Trophoblast cell (in vitro differentiated cells and primary cell): Measurements from ENCODE around the gene EGFL7.

ENCODE experiments used
- DNase-seq, 2 donors: peaks; one replicate each; pipeline ENCODE4 v3.0.0-alpha.2; 2016
- H2AFZ ChIP-seq: 2 replicates; pipeline ENCODE4 v1.6.1; 2013; ENCODE audit warnings: low read length, moderate library complexity, mild to moderate bottlenecking; ENCODE audit not compliant: insufficient read depth, poor library complexity
- H2AK5ac ChIP-seq: 2 replicates; pipeline ENCODE4 v1.6.1; 2013; ENCODE audit warnings: mild to moderate bottlenecking, low read length
- H2BK120ac ChIP-seq: 2 replicates; pipeline ENCODE4 v1.6.1; 2013; ENCODE audit warnings: low read length, mild to moderate bottlenecking, moderate library complexity; ENCODE audit not compliant: insufficient read depth, poor library complexity
- H2BK12ac ChIP-seq: 2 replicates; pipeline ENCODE4 v1.6.1; 2013; ENCODE audit warnings: mild to moderate bottlenecking, low read length, moderate library complexity
- H2BK5ac ChIP-seq: 2 replicates; pipeline ENCODE4 v1.6.1; 2013; ENCODE audit warnings: low read length, low read depth, moderate library complexity, mild to moderate bottlenecking; ENCODE audit not compliant: poor library complexity
- H3K14ac ChIP-seq: 2 replicates; pipeline ENCODE4 v1.6.1; 2013; ENCODE audit warnings: mild to moderate bottlenecking, low read length
- H3K18ac ChIP-seq: 2 replicates; pipeline ENCODE4 v1.6.1; 2013; ENCODE audit warnings: mild to moderate bottlenecking, low read length
- H3K23ac ChIP-seq: 2 replicates; pipeline ENCODE4 v1.6.1; 2013; ENCODE audit warnings: low read length
- H3K27ac ChIP-seq: 2 replicates; pipeline ENCODE4 v1.5.1; 2013; ENCODE audit warnings: low read depth, mild to moderate bottlenecking, inconsistent platforms, low read length, moderate library complexity
- H3K27me3 ChIP-seq: 2 replicates; pipeline ENCODE4 v1.6.1; 2013; ENCODE audit warnings: inconsistent platforms, mild to moderate bottlenecking, low read length, moderate library complexity; ENCODE audit not compliant: insufficient read depth
- H3K36me3 ChIP-seq, 2 experiments: 1 replicate in 1 of 2; 2 replicates in 1 of 2; pipeline ENCODE4 v1.6.1; 2013; ENCODE audit warnings: low read length in 2 of 2, mild to moderate bottlenecking in 2 of 2, moderate library complexity in 1 of 2; ENCODE audit not compliant: insufficient read depth in 2 of 2, control insufficient read depth in 1 of 2
- H3K4ac ChIP-seq: 2 replicates; pipeline ENCODE4 v1.6.1; 2013; ENCODE audit warnings: low read depth, mild to moderate bottlenecking, low read length, moderate library complexity
- H3K4me1 ChIP-seq, 2 experiments: 1 replicate in 1 of 2; 2 replicates in 1 of 2; pipeline ENCODE4 v1.6.1; 2013; ENCODE audit warnings: low read length in 2 of 2, mild to moderate bottlenecking in 2 of 2, moderate library complexity in 1 of 2; ENCODE audit not compliant: insufficient read depth in 2 of 2, control insufficient read depth in 1 of 2
- H3K4me2 ChIP-seq: 2 replicates; pipeline ENCODE4 v1.6.1; 2013; ENCODE audit warnings: inconsistent platforms, mild to moderate bottlenecking, low read length, moderate library complexity
- H3K4me3 ChIP-seq: 2 replicates; pipeline ENCODE4 v1.5.1; 2013; ENCODE audit warnings: mild to moderate bottlenecking, low read depth, low read length, inconsistent platforms
- H3K79me1 ChIP-seq: one replicate; pipeline ENCODE4 v1.6.1; 2013; ENCODE audit warnings: low read length
- H3K79me2 ChIP-seq: 2 replicates; pipeline ENCODE4 v1.6.1; 2013; ENCODE audit warnings: low read length, mild to moderate bottlenecking; ENCODE audit not compliant: control insufficient read depth, insufficient read depth, poor library complexity
- H3K9ac ChIP-seq: 2 replicates; pipeline ENCODE4 v1.6.1; 2013; ENCODE audit warnings: mild to moderate bottlenecking, low read length
- H3K9me3 ChIP-seq: 2 replicates; pipeline ENCODE4 v1.6.1; 2013; ENCODE audit warnings: low read depth, mild to moderate bottlenecking, control low read depth, inconsistent platforms, low read length; ENCODE audit not compliant: insufficient read depth
- H4K12ac ChIP-seq: 2 replicates; pipeline ENCODE4 v1.6.1; 2013; ENCODE audit warnings: low read depth, mild to moderate bottlenecking, low read length, moderate library complexity
- H4K8ac ChIP-seq: 2 replicates; pipeline ENCODE4 v1.6.1; 2013; ENCODE audit warnings: low read depth, mild to moderate bottlenecking, low read length, moderate library complexity
- H4K91ac ChIP-seq: one replicate; pipeline ENCODE4 v1.6.1; 2013; ENCODE audit warnings: low read depth, mild to moderate bottlenecking, low read length, moderate library complexity
- WGBS: extraction: QIAGEN DNeasy Blood & Tissue Kit; methylation state at CpG from one replicate; pipeline ENCODE4 v1.1.7; 2013; ENCODE audit warnings: missing lambda C conversion rate; ENCODE audit not compliant: insufficient read length, insufficient coverage; ENCODE audit errors: extremely low coverage; 5-methylcytosine and 5-hydroxymethylcytosine counted together

EGFL7 gene

GRCh38 chr9:136714096-136714892 is 51.6 kb downstream of the EGFL7 start:
- no CpG with 5 or more reads among the region's 17 CpGs for WGBS
- no peak overlapping the region for H3K4me2 ChIP-seq

GRCh38 chr9:136714893-136715274 is 52.2 kb downstream of the EGFL7 start:
- H2BK12ac ChIP-seq: peak overlapping the region; percentile 16
- no CpG with 5 or more reads among the region's 8 CpGs for WGBS
- H3K9me3 ChIP-seq: no peaks in the 10 kb centered on the region
- H4K12ac ChIP-seq: no peak overlapping the region
- H2BK120ac ChIP-seq: peak overlapping the region; percentile 29
- peak overlapping the region; percentile 25 for H3K18ac ChIP-seq
- peak overlapping the region; percentile 39 for H2AK5ac ChIP-seq
- H3K27ac ChIP-seq: peak overlapping the region; percentile 25
- no peak overlapping the region for H3K9ac ChIP-seq
- peak overlapping the region; percentile 10 for H3K4ac ChIP-seq
- H3K79me1 ChIP-seq: peaks cover 22% of the 10 kb centered on the region
- no peak overlapping the region for H2BK5ac ChIP-seq
- peak overlapping the region; percentile 41 for H4K91ac ChIP-seq
- peaks cover 22 to 27% of the 10 kb centered on the region in 2 experiments for H3K4me1 ChIP-seq
- H4K8ac ChIP-seq: peak overlapping the region; percentile 33
- no peak for DNase-seq
- H3K27me3 ChIP-seq: peaks cover 2% of the 10 kb centered on the region
- H3K4me2 ChIP-seq: no peak overlapping the region
- peaks cover 9% of the 10 kb centered on the region for H3K79me2 ChIP-seq
- no peak overlapping the region for H3K23ac ChIP-seq
- H2AFZ ChIP-seq: peak overlapping the region; percentile 46
- H3K14ac ChIP-seq: peak overlapping the region; percentile 5
- no peak overlapping the region for H3K4me3 ChIP-seq
- H3K36me3 ChIP-seq: peaks cover 4 to 7% of the 10 kb centered on the region in 2 experiments

More at GRCh38 chr9:136714096-136714892, 51.6 kb downstream of the EGFL7 start:
- H2BK5ac ChIP-seq: no peak overlapping the region
- H3K27ac ChIP-seq: peak overlapping the region; percentile 25
- H3K4me1 ChIP-seq: peaks cover 22 to 27% of the 10 kb centered on the region in 2 experiments
- no peak for DNase-seq
- peak overlapping the region; percentile 68 for H2BK12ac ChIP-seq
- no peaks in the 10 kb centered on the region for H3K9me3 ChIP-seq
- H4K91ac ChIP-seq: peak overlapping the region; percentile 90
- H3K9ac ChIP-seq: no peak overlapping the region
- peak overlapping the region; percentile 39 for H4K12ac ChIP-seq
- peak overlapping the region; percentile 71 for H2BK120ac ChIP-seq
- H3K79me2 ChIP-seq: peaks cover 9% of the 10 kb centered on the region
- H3K27me3 ChIP-seq: peaks cover 2% of the 10 kb centered on the region
- no peak overlapping the region for H3K23ac ChIP-seq
- H3K4me3 ChIP-seq: no peak overlapping the region
- H2AFZ ChIP-seq: no peak overlapping the region
- peak overlapping the region; percentile 35 for H3K4ac ChIP-seq
- peak overlapping the region; percentile 89 for H3K18ac ChIP-seq
- H3K14ac ChIP-seq: peak overlapping the region; percentile 75
- peaks cover 22% of the 10 kb centered on the region for H3K79me1 ChIP-seq
- H3K36me3 ChIP-seq: peaks cover 4 to 7% of the 10 kb centered on the region in 2 experiments
- peak overlapping the region; percentile 68 for H4K8ac ChIP-seq
- peak overlapping the region; percentile 92 for H2AK5ac ChIP-seq

GRCh38 chr9:136717399-136717798 is 54.7 kb downstream of the EGFL7 start:
- Histone ChIP-seq H3K4me2 (no peak overlapping the region), H3K9me3 (no peaks in the 10 kb centered on the region), H4K8ac (no peak overlapping the region), H3K36me3 (peaks cover 20 to 21% of the 10 kb centered on the region in 2 experiments), H3K4ac (no peak overlapping the region), H3K14ac (no peak overlapping the region), H3K79me1 (peaks cover 22% of the 10 kb centered on the region), H3K18ac (no peak overlapping the region), H3K4me3 (no peak overlapping the region), H3K27me3 (peaks cover 2% of the 10 kb centered on the region), H3K23ac (no peak overlapping the region), H2AK5ac (no peak overlapping the region), H4K12ac (no peak overlapping the region), H3K79me2 (peaks cover 9% of the 10 kb centered on the region), H2BK12ac (no peak overlapping the region), H3K4me1 (peaks cover 22 to 23% of the 10 kb centered on the region in 2 experiments), H2BK5ac (no peak overlapping the region), H2BK120ac (no peak overlapping the region), H2AFZ (no peak overlapping the region), H3K27ac (no peak overlapping the region), H3K9ac (no peak overlapping the region), H4K91ac (no peak overlapping the region)
- no CpG with 5 or more reads among the region's 16 CpGs for WGBS
- DNase-seq: no peak

GRCh38 chr9:136718345-136719194 is 55.9 kb downstream of the EGFL7 start:
- H3K4me3 ChIP-seq: no peak overlapping the region
- no peak overlapping the region for H4K91ac ChIP-seq
- no peak overlapping the region for H2AFZ ChIP-seq
- H3K27ac ChIP-seq: no peak overlapping the region
- no peak overlapping the region for H2BK12ac ChIP-seq
- no peak overlapping the region for H3K18ac ChIP-seq
- no peak overlapping the region for H2AK5ac ChIP-seq
- no peak overlapping the region for H3K9ac ChIP-seq
- no peak overlapping the region for H3K4me2 ChIP-seq
- H3K79me1 ChIP-seq: peaks cover 12% of the 10 kb centered on the region
- no peak overlapping the region for H2BK5ac ChIP-seq
- peaks cover 3% of the 10 kb centered on the region for H3K9me3 ChIP-seq
- WGBS: no CpG with 5 or more reads among the region's 20 CpGs
- no peak overlapping the region for H2BK120ac ChIP-seq
- H3K23ac ChIP-seq: no peak overlapping the region
- H4K12ac ChIP-seq: no peak overlapping the region
- no peak overlapping the region for H3K14ac ChIP-seq
- peaks cover 31 to 32% of the 10 kb centered on the region in 2 experiments for H3K36me3 ChIP-seq
- H3K4me1 ChIP-seq: peaks cover 15 to 16% of the 10 kb centered on the region in 2 experiments
- no peak overlapping the region for H4K8ac ChIP-seq
- H3K4ac ChIP-seq: no peak overlapping the region
- peaks cover 3% of the 10 kb centered on the region for H3K79me2 ChIP-seq
- no peak for DNase-seq
- H3K27me3 ChIP-seq: no peaks in the 10 kb centered on the region
